ENCODE results near the gene C10orf67. TPM values are rescaled to one million over a fixed set of nuclear protein-coding genes. Genes with fewer than 3 reads are reported as not detected.

The C10orf67 gene
- polyA plus RNA-seq, 1 donor from 2014 or later, result 0.48 TPM

GRCh38 chr10:23318359-23318758 lies 26.2 kb downstream of the C10orf67 start:
- Histone ChIP-seq H2AFZ (ENCODE audit: low read depth, low read length) (no peak overlapping the region), H3K27me3 (ENCODE audit: insufficient read depth, low read depth, low read length) (no peaks in the 10 kb centered on the region), H3K4me2 (ENCODE audit: low read length) (no peak overlapping the region), H3K79me2 (replicated peaks; ENCODE audit: insufficient read depth, low read length) (no peaks in the 10 kb centered on the region), H4K20me1 (ENCODE audit: insufficient read depth) (no peaks in the 10 kb centered on the region), H3K9me3 (ENCODE audit: low read length) (no peaks in the 10 kb centered on the region), H3K27ac (ENCODE audit: low read length) (no peak overlapping the region), H3K36me3 (ENCODE audit: insufficient read depth, low read length) (no peaks in the 10 kb centered on the region), H3K9ac (ENCODE audit: low read length) (no peak overlapping the region), H3K4me3 (ENCODE audit: low read length) (no peak overlapping the region), H3F3A (ENCODE audit: insufficient read depth, low read length, poor library complexity, severe bottlenecking) (no peaks in the 10 kb centered on the region), H3K9me2 (ENCODE audit: insufficient read depth, low read length) (no peaks in the 10 kb centered on the region)
- TF ChIP-seq TAF1 (IDR thresholded peaks at IDR 0.05; ENCODE audit: low read depth) (no peak), REST (IDR thresholded peaks at IDR 0.05; ENCODE audit: borderline replicate concordance) (no peak), CTCF (IDR thresholded peaks at IDR 0.05; ENCODE audit: poor library complexity, severe bottlenecking) (no peak), EZH2 (IDR thresholded peaks at IDR 0.05; ENCODE audit: borderline replicate concordance, insufficient read depth, low read length, poor library complexity, severe bottlenecking) (no peak), POLR2AphosphoS5 (IDR thresholded peaks at IDR 0.05) (no peak), EP300 (conservative IDR thresholded peaks at IDR 0.05; ENCODE audit: poor library complexity, severe bottlenecking) (no peak), RAD21 (conservative IDR thresholded peaks at IDR 0.05) (no peak), SMC3 (conservative IDR thresholded peaks at IDR 0.05; ENCODE audit: poor library complexity) (no peak), MXI1 (conservative IDR thresholded peaks at IDR 0.05; ENCODE audit: poor library complexity, severe bottlenecking) (no peak)

GRCh38 chr10:23317416-23317815 lies 27.2 kb downstream of the C10orf67 start:
- no peak overlapping the region for H3K4me2 ChIP-seq (ENCODE audit: low read length)
- no peaks in the 10 kb centered on the region for H3K9me3 ChIP-seq (ENCODE audit: low read length)
- no peaks in the 10 kb centered on the region for H4K20me1 ChIP-seq (ENCODE audit: insufficient read depth)
- no peak for TF ChIP-seq CTCF (IDR thresholded peaks at IDR 0.05; ENCODE audit: poor library complexity, severe bottlenecking)
- TF ChIP-seq MXI1 (conservative IDR thresholded peaks at IDR 0.05; ENCODE audit: poor library complexity, severe bottlenecking), result no peak
- TF ChIP-seq POLR2AphosphoS5 (IDR thresholded peaks at IDR 0.05), result no peak
- TF ChIP-seq EP300 (conservative IDR thresholded peaks at IDR 0.05; ENCODE audit: poor library complexity, severe bottlenecking), result no peak
- no peak for TF ChIP-seq REST (IDR thresholded peaks at IDR 0.05; ENCODE audit: borderline replicate concordance)
- no peak for TF ChIP-seq SMC3 (conservative IDR thresholded peaks at IDR 0.05; ENCODE audit: poor library complexity)
- no peak for TF ChIP-seq TAF1 (IDR thresholded peaks at IDR 0.05; ENCODE audit: low read depth)
- TF ChIP-seq RAD21 (conservative IDR thresholded peaks at IDR 0.05), result no peak
- TF ChIP-seq EZH2 (IDR thresholded peaks at IDR 0.05; ENCODE audit: borderline replicate concordance, insufficient read depth, low read length, poor library complexity, severe bottlenecking), result no peak
- H3K27ac ChIP-seq (ENCODE audit: low read length), result no peak overlapping the region
- H3K27me3 ChIP-seq (ENCODE audit: insufficient read depth, low read depth, low read length), result no peaks in the 10 kb centered on the region
- H3K36me3 ChIP-seq (ENCODE audit: insufficient read depth, low read length), result no peaks in the 10 kb centered on the region
- H2AFZ ChIP-seq (ENCODE audit: low read depth, low read length), result no peak overlapping the region
- no peaks in the 10 kb centered on the region for H3K9me2 ChIP-seq (ENCODE audit: insufficient read depth, low read length)
- H3K9ac ChIP-seq (ENCODE audit: low read length), result no peak overlapping the region
- H3K79me2 ChIP-seq (replicated peaks; ENCODE audit: insufficient read depth, low read length), result no peaks in the 10 kb centered on the region
- no peaks in the 10 kb centered on the region for H3F3A ChIP-seq (ENCODE audit: insufficient read depth, low read length, poor library complexity, severe bottlenecking)
- H3K4me3 ChIP-seq (ENCODE audit: low read length), result no peak overlapping the region
